SHP77 treated with DMSO at 0.1 percent for 48 hours (cell line): Measurements from ENCODE around the gene HECTD1.
"Not testable (repeated sequence)": the region's sequence is repeated elsewhere in the genome, so short reads cannot be mapped to it uniquely, and the experiment has no call there.

Experiments used
- DNase-seq: peaks from one replicate; lab custom pipeline; 2025; lab: John Stamatoyannopoulos, UW

HECTD1 gene

DNA sequence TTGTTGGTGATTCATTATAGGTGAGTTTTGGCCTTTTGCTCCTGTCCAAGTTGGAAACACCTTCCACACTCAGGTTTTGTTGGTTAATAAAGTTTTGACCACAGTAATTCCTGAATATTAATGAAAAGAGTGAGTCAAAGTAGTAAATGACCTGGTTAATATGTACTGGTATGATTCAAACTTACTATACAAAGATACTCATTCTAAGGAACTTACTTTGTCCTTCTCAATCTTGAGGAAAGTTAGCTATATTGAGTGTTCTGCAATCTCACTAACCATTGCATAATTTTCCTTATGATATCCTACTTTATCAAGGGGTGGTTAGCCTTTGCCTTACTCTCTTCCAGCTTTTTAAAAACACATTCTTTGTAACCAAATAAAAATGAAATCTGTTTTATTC, 20.9 kb upstream of the HECTD1 start:
- DNase-seq = no peak

DNA sequence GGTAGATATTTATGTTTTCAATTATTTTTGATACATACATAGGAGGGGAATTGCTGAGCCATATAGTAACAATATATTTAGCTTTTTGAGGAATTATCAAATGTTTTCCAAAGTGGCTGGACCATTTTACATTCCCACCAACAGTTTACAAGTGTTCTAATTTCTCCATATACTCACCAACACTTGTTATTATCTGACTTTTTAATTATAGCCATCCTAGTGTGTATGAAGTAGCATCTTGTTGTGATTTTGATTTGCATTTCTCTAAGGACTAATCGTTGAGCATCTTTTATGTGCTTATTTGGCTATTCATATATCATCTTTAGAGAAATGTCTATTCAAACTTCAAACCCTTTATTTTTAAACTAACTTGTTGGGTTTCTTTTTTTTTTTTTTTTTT, 17.2 kb upstream of the HECTD1 start:
- DNase-seq = no peak

DNA sequence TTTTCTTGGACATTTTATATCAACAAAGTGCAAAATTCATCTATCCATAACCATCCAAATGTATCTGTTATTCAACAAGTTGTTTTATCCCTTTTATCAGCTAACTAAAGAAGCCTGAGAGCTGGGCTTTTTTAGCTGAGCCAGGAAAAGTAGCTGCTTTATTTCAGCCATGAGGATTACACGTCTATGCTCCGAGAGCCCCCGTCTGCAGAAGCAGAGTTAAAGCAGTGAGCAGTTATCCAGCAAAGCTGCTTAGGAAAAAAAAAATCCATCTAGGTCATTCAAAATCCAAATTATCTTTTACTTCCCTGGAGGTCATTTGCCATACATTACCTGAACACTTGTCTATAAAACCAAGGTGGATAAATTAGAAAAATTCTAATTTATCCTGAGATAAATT, 15.7 kb upstream of the HECTD1 start:
- no peak for DNase-seq

DNA sequence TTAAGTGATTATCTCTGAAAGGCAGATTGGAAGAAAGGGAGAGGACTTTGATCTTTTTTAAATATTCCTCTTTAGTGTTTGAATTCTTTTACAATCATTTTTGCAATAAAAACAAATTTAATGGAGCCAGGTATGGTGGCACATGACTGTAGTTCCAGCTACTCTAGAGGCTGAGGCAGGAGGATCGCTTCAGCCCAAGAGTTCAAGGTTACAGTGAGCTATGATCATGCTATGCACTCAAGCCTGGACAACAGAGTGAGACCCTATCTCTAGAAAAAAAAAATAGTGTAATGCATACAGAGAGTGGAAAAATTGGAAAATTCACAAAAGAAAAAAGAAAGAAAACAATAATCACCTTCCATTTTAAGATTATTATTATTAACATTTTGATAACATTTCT, 15.2 kb upstream of the HECTD1 start:
- DNase-seq = no peak

DNA sequence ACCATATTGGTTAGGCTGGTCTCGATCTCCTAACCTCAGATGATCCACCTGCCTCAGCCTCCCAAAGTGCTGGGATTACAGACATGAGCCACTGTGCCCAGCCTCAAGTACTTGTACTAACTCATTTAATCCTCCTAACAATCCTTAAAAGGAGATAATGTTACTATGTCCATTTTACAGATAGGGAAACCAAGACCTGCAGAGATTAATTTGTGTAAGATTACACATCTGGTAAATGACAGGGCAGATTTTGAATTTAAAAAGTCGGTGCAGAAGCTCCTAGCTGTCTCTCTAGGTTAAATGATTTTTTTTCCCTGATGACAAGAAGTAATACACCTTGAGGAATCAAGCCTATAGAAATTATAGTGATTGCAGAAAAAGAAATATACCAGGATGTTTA, 13.7 kb upstream of the HECTD1 start:
- no peak for DNase-seq

DNA sequence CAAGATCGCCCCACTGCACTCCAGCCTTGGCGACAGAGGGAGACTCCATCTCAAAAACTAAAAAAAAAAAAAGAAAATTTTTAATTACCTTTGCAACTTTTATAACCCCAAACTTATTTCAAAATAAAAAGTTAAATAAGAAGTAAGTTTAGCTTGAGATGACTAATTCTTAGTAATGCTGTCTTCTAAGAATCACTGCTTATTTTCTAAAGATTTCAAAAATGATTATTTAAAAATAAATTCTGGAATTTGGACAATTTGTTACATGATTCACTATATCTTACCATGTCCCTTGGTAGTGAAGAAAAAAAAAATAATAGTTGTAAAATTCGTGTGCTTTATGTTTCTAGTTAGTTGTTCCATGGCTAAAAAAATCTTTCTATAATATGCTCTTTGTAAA, 11.6 kb upstream of the HECTD1 start:
- DNase-seq = no peak

DNA sequence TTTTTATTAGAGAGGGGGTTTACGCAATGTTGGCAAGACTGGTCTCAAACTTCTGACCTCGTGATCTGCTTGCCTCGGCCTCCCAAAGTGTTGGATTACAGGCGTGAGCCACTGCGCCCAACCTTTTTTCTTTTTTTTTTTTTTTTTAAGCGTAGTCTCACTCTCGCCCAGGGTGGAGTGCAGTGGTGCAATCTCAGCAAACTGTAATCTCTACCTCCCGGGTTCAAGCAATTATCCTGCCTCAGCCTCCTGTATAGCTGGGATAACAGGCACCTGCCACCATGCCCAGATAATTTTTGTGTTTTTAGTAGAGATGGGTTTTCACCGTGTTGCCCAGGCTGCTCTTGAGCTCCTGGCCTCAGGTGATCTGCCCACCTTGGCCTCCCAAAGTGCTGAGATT, 8.8 kb upstream of the HECTD1 start:
- no peak for DNase-seq

DNA sequence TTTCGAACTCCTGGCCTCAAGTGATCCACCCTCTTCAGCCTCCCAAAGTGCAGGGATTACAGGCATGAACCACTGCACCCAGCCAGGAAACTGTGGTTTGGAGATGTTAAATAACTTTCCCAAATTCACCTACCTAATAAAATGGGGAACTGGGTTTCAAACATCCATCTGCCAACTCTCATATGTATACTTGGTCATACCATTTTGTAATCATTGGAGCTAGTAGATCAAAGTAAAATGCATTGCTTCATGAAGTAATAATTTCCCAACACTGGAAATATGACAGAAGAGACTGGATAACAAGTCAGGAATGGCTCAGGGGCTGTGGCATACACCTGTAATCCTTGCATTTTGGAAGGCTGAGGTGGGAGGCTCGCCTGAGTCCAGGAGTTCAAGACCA, 5.3 kb upstream of the HECTD1 start:
- no peak for DNase-seq

DNA sequence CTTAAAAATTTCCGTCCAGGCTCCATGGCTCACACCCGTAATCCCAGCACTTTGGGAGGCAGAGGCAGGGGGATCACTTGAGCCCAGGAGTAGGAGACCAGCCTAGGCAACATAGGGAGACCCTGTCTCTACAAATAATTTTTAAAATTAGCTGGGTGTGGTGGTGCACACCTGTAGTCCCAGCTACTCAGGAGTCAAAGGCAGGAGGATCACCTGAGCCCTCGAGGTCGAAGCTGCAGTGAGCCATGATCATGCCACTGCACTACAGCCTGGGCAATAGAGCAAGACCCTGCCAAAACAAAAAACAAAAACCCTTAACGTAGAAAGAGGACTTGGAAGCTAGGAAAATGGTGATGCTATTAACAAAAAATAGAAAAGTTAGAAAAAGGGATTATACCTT, 2.0 kb upstream of the HECTD1 start:
- DNase-seq = no peak

DNA sequence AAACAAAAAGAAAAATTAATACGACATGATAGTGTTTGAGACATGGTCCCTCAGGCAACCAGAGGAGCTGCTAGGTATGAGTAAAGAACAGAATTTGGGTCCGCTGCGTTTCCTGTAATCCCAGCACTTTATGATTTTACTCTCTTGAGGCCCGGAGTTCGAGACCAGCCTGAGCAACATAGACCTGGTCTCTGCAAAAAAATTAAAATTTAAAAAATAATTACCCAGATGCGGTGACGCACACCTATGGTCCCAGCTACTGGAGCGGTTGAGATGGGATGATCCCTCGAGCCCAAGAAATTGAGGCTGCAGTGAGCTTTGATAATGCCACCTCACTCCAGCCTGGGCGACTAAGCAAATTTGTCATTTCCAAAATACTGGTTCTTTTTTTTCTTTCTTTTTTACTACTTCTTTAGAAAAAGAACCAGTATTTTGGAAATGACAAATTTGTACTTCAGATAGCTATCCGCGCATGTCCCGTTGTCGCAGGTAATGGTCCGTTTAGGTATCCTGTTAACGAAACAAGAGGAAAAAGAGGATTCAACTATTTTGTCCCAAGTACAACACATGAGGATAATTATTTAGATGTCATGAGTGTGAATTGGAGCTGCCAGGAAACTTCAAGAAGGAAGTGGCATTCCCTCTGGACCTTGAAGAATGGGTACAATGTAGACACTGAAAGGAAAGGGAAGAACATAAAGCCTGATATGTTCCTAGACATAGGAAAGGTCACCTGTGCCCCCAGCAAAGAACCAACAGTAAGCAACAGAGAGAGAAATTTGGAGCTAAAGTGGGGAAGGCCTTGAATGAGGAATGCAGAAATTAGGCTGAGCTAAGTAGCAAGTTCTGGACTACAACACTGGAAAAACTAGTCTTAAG, 1.2 kb upstream of the HECTD1 start:
- DNase-seq = no peak

DNA sequence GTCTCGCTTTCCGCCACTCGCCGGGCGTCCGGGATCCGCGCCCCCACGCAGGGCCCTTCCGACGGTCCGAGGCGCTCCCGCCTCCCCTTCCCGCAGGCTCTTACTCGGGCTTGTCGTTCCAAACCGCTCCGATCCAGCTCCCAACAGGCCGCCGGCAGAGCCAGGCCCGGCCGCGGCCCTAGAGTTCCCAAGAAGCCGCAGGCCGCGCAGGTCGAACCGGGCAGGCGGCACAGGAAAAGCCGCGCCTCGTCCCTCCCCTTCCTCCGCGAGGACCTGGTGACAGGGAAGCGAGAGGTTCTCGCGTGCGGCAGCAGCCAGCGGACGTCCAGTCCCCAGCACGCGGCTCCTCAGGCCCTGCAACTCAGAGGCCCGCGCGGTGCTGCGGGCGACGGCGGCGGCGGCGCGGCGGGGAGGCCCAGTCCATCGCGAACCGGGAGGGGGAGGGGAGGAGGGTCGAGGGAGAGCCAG, 272 bp downstream of the HECTD1 start:
- no peak for DNase-seq

DNA sequence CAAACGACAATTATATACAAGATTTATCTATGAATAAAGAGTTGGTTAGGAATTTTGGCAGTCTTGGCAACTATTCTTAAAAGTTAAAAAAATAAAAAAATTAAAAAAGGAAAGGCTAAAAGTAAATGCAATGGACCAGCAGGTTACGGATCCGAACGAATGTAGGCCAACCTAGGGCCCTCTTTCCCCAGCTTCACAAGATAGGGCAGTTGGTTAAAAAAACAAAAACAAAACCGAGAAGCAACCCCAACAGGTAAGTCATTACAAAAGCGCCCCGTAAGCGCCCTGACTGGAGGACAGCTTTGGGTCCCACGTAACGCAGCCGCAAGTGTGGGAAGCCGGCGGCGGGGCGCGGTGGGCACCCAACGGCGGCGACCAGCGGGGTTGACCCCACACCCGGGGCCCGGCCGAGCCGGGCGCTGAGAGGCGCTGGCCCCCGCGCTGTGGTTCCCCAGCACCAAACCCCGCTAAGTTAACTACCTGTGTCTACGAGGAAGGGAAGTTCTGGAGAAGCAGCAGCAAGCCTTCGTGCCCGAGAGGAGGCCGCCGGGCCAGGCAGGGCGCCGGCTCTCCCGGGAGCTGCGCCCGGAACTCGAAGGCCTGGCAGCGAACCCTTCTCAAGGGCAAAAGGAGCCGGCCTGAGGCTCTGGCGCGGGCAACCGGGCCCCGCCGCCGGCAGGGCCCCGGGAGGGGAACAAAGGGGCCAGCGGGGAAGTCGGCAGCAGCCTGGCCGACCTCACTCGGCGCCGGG, 882 bp downstream of the HECTD1 start:
- DNase-seq = no peak

DNA sequence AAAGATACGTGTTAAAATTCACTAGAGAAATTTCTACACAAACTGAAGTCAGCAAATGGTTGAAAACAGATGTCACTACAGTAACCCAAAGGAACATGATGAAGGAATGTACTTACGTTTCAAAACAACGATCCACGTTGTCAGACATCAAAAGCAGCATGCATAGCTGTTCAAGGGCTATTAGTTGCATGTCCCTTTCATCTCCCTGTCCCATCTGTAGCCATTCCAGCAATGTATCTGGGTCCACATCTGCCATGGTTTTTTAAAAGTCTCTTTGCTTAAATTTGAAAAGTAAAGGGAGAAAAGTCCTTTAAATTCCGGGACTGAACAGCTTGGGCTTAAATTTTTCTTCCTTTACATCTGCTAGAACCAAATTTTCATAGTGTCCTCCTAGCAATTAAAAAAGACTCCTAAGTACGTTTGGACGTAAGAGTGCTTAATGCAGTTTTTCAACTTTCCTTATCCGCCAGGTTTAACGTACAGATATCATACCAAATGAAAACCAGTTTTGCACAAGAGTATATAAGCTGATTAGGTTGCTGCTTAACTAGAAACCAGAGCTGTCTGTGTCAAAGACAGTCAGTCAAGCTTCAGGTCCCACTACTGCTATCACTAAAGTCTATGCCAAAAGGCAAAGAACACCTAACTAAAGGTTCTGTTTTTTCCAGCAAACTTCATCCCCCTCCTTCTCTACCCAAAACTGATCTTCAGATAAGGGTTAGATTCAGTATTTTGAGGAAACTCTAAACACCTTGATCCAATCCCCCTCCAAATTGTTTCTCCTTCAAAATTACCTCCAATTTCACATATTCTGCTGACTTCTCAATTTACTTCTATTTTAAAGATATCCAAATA, 1.7 kb downstream of the HECTD1 start:
- DNase-seq = no peak

DNA sequence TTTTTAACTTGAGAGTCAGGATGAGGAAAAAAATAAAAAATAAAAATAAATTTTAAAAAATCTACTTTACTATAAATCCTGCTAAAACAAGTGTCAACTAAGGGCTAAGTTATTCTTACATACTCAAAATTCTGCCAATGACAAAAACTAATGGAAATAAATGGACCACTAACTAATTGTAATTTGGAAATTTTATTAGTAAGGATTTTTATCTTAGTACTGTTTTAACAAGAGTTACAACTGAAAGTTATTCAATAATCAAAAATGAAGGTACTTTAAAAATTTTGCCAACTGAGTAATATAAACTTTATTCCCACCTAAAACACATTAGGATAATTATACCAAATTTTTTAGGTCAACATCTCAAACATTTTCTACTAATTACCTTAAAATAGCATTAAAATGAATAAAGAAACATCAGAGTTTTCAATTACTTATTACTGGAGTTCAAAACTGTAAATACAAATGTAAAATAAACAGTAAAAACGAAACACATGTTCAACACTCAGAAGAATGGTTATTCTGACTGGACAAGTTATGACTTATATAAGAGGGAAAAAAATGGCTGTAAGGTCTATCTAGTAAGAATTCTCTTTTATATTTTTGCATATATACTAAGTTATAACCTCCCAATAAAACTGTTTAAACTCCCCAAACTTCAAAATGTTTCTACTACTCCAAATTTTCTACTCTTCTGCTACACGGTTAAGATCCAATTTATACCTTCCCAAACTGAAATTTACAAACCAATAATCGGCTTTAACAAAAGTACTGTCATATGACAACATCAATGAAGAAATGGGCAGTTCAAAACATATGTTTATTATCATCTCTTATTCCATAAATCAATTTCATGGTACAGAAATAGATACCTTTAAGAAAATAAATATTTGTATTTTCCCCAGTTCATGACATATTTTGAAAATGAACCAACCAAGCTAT, 2.7 kb downstream of the HECTD1 start:
- no peak for DNase-seq

DNA sequence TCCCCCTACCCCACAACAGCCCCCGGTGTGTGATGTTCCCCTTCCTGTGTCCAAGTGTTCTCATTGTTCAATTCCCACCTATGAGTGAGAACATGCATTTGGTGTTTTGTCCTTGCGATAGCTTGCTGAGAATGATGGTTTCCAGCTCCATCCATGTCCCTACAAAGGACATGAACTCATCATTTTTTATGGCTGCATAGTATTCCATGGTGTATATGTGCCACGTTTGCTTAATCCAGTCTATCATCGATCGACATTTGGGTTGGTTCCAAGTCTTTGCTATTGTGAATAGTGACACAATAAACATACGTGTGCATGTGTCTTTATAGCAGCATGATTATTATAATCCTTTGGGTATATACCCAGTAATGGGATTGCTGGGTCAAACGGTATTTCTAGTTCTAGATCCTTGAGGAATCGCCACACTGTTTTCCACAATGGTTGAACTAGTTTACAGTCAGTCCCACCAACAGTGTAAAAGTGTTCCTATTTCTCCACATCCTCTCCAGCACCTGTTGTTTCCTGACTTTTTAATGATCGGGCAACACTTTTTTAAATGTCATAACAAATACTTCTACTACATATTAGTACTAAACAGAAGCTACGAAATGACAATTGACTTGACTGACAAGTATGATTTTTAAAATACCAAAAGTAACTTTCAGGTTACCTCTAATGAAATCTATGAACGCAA, 3.5 kb downstream of the HECTD1 start:
- DNase-seq = not testable (repeated sequence)

DNA sequence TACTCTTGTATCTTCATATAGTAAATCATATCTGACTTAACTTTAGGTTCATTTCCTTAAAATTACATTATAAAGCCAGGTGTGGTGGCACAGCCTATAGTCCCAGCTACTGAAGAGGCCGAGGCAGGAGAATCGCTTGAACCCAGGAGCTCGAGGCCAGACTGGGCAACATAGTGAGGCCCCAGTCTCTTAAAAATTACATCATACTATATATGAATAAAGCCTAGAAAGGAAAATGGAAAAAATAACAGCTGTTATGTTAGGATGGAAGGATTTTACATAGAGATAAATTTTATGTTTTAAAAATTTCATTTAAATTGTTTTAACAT, 4.2 kb downstream of the HECTD1 start:
- DNase-seq = no peak

DNA sequence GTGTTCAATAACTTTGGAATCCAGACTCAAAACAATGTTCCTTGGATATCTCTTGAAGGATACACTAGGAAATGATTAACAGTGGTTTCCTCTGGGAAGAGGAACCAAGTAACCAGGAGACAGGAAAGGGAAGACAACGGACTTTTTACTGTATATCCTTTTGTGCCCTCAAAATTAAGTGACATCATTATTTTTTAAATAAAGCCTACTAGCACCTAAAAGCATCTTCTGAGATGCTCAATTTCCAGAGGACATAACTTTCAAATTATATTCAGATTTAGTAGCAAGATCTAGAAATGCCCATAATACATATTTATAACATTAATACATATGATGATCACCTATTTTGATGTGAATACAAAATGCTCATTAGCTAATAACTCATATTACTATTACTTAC, 6.5 kb downstream of the HECTD1 start:
- no peak for DNase-seq

DNA sequence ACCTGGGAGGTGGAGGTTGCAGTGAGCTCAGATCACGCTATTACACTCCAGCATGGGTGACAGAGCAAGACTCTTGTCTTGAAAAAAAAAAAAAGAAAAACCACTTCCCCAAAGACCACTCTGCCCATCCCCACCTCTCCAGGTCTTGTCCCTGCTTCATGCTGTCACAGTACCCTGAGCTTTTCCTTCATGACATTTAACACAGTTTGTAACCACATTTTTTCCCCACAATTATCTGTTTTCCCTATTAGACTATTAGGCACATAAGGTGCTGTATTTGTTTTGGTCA, 6.9 kb downstream of the HECTD1 start:
- DNase-seq = no peak

DNA sequence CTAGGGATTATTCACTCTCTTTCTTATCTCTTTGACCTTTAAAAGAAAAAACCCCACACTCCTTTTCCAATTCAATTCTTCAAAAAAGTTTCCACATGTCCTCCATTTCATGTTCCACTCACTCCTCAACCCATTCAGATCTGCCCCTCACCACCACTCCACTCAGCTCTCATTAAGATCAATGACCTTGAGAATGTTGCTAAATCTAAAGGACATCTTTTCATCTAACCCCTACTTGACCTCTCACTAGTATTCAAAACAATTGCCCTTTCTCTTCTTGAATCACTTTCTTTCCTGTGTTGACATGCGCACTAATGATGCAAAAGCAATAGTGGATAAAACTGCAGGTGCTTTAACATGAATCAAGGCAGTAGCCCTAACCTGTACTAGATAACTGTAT, 9.9 kb downstream of the HECTD1 start:
- no peak for DNase-seq

DNA sequence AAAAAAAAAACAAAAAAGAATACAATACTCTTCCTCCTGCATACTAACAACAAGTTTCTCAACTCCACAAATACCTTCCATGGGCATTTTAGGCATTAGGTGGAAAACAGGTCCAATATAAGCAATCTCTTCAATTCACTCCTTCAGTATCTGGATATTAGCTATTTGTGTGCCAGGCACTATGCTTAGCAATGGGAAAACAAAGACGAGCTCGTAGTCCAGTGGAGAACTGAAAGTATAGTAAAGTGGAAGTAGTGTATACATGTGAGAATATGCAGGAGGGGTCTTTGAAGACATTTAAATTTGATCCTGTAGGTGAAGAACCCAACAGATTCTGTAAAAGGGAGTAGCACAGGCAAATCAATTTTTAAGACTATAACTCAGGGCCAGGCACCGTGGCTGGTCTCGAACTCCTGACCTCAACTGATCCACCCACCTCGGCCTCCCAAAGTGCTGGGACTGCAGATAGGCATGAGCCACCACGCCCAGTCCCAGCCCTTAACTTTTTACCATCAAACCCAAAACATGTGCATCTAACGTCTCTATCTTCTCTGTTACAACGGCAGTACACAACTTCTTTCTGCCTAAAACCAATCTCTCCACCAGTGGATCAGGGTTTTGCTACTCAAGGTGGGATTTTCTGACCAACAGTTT, 10.6 kb downstream of the HECTD1 start:
- DNase-seq = no peak

DNA sequence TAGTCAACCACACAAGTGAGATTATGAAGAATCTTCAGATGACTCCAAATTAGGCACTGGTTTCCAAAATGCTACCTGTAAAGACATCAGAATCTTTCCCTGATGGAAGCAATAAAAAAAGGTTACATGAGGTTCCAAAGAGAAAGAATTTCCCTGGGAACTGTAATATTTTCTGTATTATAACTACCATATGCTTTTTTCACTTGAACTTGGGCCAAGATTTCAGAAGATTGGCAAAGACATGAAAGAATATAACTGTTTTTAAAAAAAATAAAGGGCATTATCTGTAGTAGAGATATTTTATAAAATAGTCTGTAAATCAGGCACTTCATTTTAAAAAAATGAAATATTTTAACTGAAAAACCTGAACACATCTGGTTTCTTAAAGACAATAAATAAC, 12.9 kb downstream of the HECTD1 start:
- DNase-seq = no peak
